Transverse colon (tissue), 3 donors: ENCODE measurements around the gene FAM89B.

ENCODE experiments used
- EP300 ChIP-seq: sonication (generic); formaldehyde crosslinking; IDR thresholded peaks from one replicate; pipeline ENCODE4 v1.6.1; 2017; ENCODE audit warnings: antibody characterized with exemption, low read depth
- TF ChIP-seq, protein P1 (sequence below), 5 experiments: fragments of 200-600 bp in 3 of 5; fragments of 450-650 bp in 2 of 5; sonication (generic) in 3 of 5; IDR thresholded peaks; 1 replicate in 2 of 5; 2 replicates in 3 of 5; pipeline ENCODE4 v1.5.1; 2016 to 2017; ENCODE audit warnings: antibody characterized with exemption in 5 of 5, inconsistent platforms in 3 of 5, mild to moderate bottlenecking in 2 of 5, moderate library complexity in 1 of 5

DNA sequence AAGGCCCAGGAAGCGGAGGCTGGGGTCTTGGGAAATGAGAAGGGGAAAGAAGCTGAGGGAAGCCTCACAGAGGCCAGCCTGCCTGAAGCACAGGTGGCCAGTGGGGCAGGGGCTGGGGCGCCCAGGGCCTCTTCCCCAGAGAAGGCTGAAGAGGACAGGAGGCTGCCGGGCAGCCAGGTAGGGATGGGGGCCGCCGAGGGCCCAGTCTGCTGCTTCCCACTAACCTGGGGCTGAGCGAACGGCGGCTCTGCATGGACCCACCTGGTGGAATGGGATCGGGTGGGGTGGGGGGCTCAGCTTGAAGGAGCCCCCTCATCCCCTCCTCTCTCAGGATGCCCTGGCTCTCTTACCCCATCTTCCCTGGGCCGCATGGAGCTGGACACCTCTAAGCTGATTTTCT, 11.3 kb downstream of the FAM89B start:
- TF ChIP-seq, protein P1, sequence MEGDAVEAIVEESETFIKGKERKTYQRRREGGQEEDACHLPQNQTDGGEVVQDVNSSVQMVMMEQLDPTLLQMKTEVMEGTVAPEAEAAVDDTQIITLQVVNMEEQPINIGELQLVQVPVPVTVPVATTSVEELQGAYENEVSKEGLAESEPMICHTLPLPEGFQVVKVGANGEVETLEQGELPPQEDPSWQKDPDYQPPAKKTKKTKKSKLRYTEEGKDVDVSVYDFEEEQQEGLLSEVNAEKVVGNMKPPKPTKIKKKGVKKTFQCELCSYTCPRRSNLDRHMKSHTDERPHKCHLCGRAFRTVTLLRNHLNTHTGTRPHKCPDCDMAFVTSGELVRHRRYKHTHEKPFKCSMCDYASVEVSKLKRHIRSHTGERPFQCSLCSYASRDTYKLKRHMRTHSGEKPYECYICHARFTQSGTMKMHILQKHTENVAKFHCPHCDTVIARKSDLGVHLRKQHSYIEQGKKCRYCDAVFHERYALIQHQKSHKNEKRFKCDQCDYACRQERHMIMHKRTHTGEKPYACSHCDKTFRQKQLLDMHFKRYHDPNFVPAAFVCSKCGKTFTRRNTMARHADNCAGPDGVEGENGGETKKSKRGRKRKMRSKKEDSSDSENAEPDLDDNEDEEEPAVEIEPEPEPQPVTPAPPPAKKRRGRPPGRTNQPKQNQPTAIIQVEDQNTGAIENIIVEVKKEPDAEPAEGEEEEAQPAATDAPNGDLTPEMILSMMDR (IDR thresholded peaks at IDR 0.05), result no peak
- no peak for TF ChIP-seq EP300
